Skin epidermis (tissue), 12 donors: ENCODE measurements around the gene RBL1.

Experiments used
- H3K27ac ChIP-seq, 21 experiments: fragments of 200-600 bp; sonication (generic) in 11 of 21; one replicate each; pipeline ENCODE4 v1.5.0; 2020; ENCODE audit warnings: mild to moderate bottlenecking in 3 of 21, inconsistent platforms in 2 of 21, moderate library complexity in 2 of 21
- H3K4me3 ChIP-seq, 7 experiments: fragments of 200-600 bp; sonication (generic) in 2 of 7; one replicate each; pipeline ENCODE4 v1.5.0; 2020; ENCODE audit warnings: inconsistent platforms in 2 of 7, mild to moderate bottlenecking in 2 of 7, moderate library complexity in 1 of 7

Gene RBL1

GRCh38 chr20:36956674-36957073 is 139.1 kb downstream of the RBL1 start:
- H3K27ac ChIP-seq, result peak overlapping the region in 4 of 21 experiments; percentile 44 to 72 (median 50)

GRCh38 chr20:36956016-36956415 is 139.8 kb downstream of the RBL1 start:
- peak overlapping the region in 3 of 21 experiments; percentile 6 to 72 (median 44) for H3K27ac ChIP-seq
- H3K4me3 ChIP-seq, result no peak overlapping the region

More at GRCh38 chr20:36956674-36957073, 139.1 kb downstream of the RBL1 start:
- H3K4me3 ChIP-seq, result no peak overlapping the region

GRCh38 chr20:36951979-36952738 is 143.6 kb downstream of the RBL1 start:
- Histone ChIP-seq H3K4me3 (peak overlapping the region; percentile 59 to 96 (median 93)), H3K27ac (peak overlapping the region in 20 of 21 experiments; percentile 78 to 99 (median 93))

GRCh38 chr20:36951198-36951978 is 144.4 kb downstream of the RBL1 start, which contains the start of gene SAMHD1:
Gene SAMHD1 (minus strand): TSS chr20:36951708. CDS start chr20:36951643, 65 bp downstream.
- peak within 1 kb of the TSS; percentile 79 to 99 (median 93) for H3K27ac ChIP-seq
- H3K4me3 ChIP-seq, result peak within 1 kb of the TSS; percentile 59 to 96 (median 93)

- peak overlapping the region; percentile 79 to 99 (median 93) for H3K27ac ChIP-seq
- H3K4me3 ChIP-seq, result peak overlapping the region; percentile 59 to 96 (median 93)
Observed at GRCh38 chr20:36950414-36951197, 145.2 kb downstream of the RBL1 start.
